Progenitor cell of endocrine pancreas (in vitro differentiated cells): ENCODE measurements around the gene ARL11. TPM values are rescaled to one million over a fixed set of nuclear protein-coding genes. Genes with fewer than 3 reads are reported as not detected.

Source experiments
- DNase-seq: peaks from one replicate; pipeline ENCODE4 v3.0.0; 2021; ENCODE audit warnings: low spot score; ENCODE audit not compliant: unreplicated experiment
- H3K27ac Mint-ChIP-seq: 2 replicates; pipeline ENCODE4 v1.8.0; 2021; ENCODE audit warnings: mild to moderate bottlenecking, moderate library complexity, mixed read lengths
- H3K27me3 Mint-ChIP-seq: 2 replicates; pipeline ENCODE4 v1.8.0; 2021; ENCODE audit warnings: mixed read lengths
- H3K36me3 Mint-ChIP-seq: 2 replicates; pipeline ENCODE4 v1.8.0; 2022; ENCODE audit warnings: mixed read lengths; ENCODE audit not compliant: insufficient read depth
- H3K4me1 Mint-ChIP-seq: 2 replicates; pipeline ENCODE4 v1.8.0; 2021; ENCODE audit warnings: low read depth, mixed read lengths
- H3K4me3 Mint-ChIP-seq: 2 replicates; pipeline ENCODE4 v1.8.0; 2021; ENCODE audit warnings: low read depth, mild to moderate bottlenecking, moderate library complexity, mixed read lengths
- H3K9me3 Mint-ChIP-seq: 2 replicates; pipeline ENCODE4 v1.8.0; 2021; ENCODE audit warnings: low read depth, mixed read lengths
- CTCF ChIP-seq: fragments of 200-600 bp; sonication (generic); IDR thresholded peaks from one replicate; pipeline ENCODE4 v1.5.0; 2021; ENCODE audit warnings: antibody characterized with exemption, mild to moderate bottlenecking; ENCODE audit not compliant: unreplicated experiment
- total RNA-seq: library from RNA; stranded (reverse); gene quantifications from 2 replicates; pipeline ENCODE4 v1.2.1, GENCODE V29; 2021

ARL11 gene
- total RNA-seq, 1 donor from 2014 or later = 0.10 TPM

GRCh38 chr13:49633710-49634109 lies 5.4 kb downstream of the ARL11 start:
- Mint-ChIP-seq H3K27ac (no peak overlapping the region), H3K4me1 (peaks cover 1% of the 10 kb centered on the region), H3K9me3 (peaks cover 3% of the 10 kb centered on the region), H3K27me3 (peaks cover 9% of the 10 kb centered on the region), H3K4me3 (no peak overlapping the region), H3K36me3 (no peaks in the 10 kb centered on the region)
- DNase-seq = no peak
- no peak for TF ChIP-seq CTCF

- TF ChIP-seq CTCF = no peak
- DNase-seq = no peak
- H3K36me3 Mint-ChIP-seq = no peaks in the 10 kb centered on the region
- H3K9me3 Mint-ChIP-seq = peaks cover 3% of the 10 kb centered on the region
- no peak overlapping the region for H3K4me3 Mint-ChIP-seq
- peaks cover 9% of the 10 kb centered on the region for H3K27me3 Mint-ChIP-seq
- no peak overlapping the region for H3K27ac Mint-ChIP-seq
- peaks cover 1% of the 10 kb centered on the region for H3K4me1 Mint-ChIP-seq
Observed at GRCh38 chr13:49635599-49636433, 7.5 kb downstream of the ARL11 start.

GRCh38 chr13:49636705-49637104 lies 8.4 kb downstream of the ARL11 start:
- Mint-ChIP-seq H3K36me3 (no peaks in the 10 kb centered on the region), H3K27ac (no peak overlapping the region), H3K4me3 (no peak overlapping the region), H3K9me3 (peaks cover 3% of the 10 kb centered on the region), H3K27me3 (peaks cover 9% of the 10 kb centered on the region), H3K4me1 (peaks cover 1% of the 10 kb centered on the region)
- no peak for DNase-seq
- TF ChIP-seq CTCF = no peak

GRCh38 chr13:49638030-49638743 lies 9.9 kb downstream of the ARL11 start:
- no peak for TF ChIP-seq CTCF
- Mint-ChIP-seq H3K36me3 (no peaks in the 10 kb centered on the region), H3K9me3 (peaks cover 3% of the 10 kb centered on the region), H3K4me1 (peaks cover 1% of the 10 kb centered on the region), H3K27ac (no peak overlapping the region), H3K4me3 (no peak overlapping the region), H3K27me3 (peaks cover 10% of the 10 kb centered on the region)
- no peak for DNase-seq

GRCh38 chr13:49638744-49639072 lies 10.4 kb downstream of the ARL11 start:
- Mint-ChIP-seq H3K36me3 (no peaks in the 10 kb centered on the region), H3K27me3 (peaks cover 6% of the 10 kb centered on the region), H3K4me3 (no peak overlapping the region), H3K9me3 (peaks cover 3% of the 10 kb centered on the region), H3K27ac (no peak overlapping the region), H3K4me1 (peaks cover 1% of the 10 kb centered on the region)
- TF ChIP-seq CTCF = no peak
- DNase-seq = no peak
